GM10266 (cell line): ENCODE measurements around the gene MAF.

Experiments
- DNase-seq: peaks from one replicate; pipeline ENCODE4 v3.0.0; 2012; ENCODE audit errors: extremely low spot score
- TF ChIP-seq, protein P1 (sequence below): IDR thresholded peaks from 2 replicates; pipeline ENCODE4 v1.5.1; 2012; ENCODE audit warnings: mild to moderate bottlenecking, low read depth; ENCODE audit not compliant: control insufficient read depth, insufficient read depth; ENCODE audit errors: missing control alignments

MAF gene

DNA sequence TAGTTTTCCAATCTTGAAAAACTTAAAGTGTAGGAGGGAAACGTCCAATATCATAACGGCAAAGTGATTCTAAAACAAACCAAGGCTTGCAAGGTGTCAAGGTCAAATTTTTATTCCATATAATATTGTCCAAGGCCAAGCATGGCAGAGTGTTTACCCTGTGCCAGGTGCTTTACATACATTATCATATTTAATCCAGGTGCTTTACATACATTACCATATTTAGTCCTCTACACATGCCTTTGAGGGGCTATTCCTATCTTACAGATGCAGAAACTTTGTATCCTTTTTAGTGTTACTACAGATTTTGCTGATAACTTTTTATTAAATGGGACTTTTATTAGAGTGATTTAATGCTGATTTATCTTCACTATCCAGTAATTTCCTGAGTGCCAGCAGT lies 23.9 kb downstream of the MAF start:
- TF ChIP-seq, protein P1, sequence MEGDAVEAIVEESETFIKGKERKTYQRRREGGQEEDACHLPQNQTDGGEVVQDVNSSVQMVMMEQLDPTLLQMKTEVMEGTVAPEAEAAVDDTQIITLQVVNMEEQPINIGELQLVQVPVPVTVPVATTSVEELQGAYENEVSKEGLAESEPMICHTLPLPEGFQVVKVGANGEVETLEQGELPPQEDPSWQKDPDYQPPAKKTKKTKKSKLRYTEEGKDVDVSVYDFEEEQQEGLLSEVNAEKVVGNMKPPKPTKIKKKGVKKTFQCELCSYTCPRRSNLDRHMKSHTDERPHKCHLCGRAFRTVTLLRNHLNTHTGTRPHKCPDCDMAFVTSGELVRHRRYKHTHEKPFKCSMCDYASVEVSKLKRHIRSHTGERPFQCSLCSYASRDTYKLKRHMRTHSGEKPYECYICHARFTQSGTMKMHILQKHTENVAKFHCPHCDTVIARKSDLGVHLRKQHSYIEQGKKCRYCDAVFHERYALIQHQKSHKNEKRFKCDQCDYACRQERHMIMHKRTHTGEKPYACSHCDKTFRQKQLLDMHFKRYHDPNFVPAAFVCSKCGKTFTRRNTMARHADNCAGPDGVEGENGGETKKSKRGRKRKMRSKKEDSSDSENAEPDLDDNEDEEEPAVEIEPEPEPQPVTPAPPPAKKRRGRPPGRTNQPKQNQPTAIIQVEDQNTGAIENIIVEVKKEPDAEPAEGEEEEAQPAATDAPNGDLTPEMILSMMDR: no peak
- DNase-seq: no peak

GRCh38 chr16:79573884-79574283 lies 26.7 kb downstream of the MAF start:
- TF ChIP-seq, protein P1: no peak
- no peak for DNase-seq

GRCh38 chr16:79573071-79573470 lies 27.5 kb downstream of the MAF start:
- no peak for DNase-seq
- TF ChIP-seq, protein P1: no peak

DNA sequence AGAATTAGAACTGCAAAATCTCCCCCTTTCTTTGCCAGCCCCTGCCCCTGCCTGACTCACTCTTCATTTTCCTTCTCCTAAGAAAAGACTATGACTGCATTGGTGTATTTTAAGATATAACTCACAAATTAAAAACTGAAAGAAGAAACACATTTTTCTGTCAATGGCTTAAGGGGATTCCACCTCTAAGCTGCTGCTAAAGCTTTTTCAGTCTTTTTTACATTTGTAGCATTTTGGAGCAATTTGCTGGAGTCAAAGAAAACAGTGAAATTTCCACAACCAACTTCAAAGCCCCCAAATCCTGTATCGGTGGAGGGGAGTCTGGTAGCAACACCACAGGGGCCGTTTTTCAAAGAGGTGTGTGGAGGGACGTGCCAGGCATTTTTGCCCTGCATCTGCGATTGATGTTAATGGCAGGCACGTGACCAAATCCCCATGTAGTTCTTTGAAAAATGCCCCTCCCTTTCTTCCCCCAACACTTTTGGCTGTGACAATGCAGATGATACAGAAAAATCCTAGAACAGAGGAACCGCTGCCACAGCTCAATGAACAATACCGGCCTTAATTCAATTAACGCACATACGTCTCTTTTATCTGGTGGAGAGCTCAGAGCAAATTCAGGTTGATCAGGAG lies 28.5 kb downstream of the MAF start:
- no peak for DNase-seq
- TF ChIP-seq, protein P1: no peak

DNA sequence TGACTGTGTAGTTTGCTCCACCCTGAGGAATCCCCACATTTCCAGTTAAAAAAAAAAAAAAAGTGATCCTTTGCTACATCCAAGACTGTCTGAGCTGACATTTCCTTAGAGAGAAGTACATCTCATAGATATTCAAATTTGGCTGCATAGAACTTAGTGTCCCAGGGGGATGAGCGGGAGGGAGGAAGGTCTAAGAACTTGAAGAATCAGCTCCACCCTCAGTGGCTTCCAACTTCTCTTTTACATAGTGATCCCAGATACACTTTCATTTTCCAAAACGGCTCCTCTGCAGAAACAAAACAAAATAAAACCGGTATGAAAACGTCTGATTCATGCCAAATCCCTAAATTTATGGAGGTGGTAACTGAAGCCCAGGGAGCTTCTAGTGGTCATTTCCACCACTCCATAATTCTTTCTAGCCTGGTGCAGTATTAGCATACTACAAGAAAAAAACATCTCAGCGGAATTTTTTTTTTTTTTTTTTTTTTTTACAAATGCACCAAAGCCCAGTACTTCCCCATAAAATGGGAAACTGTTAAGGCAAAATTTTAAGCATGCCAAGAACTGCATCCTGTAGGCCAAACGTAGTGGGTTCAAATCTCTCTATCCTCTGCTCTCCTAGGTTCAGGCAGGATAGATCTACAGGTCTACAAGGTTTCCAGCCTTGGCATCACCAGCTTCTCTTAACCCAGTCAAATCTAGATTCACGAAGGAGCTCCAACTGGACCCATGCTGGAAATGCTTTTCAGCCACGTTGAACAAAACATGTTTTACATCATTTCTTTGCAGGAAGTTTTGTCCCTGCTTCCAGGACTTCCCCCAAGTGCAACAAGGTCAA lies 29.3 kb downstream of the MAF start:
- TF ChIP-seq, protein P1: no peak
- DNase-seq: no peak

DNA sequence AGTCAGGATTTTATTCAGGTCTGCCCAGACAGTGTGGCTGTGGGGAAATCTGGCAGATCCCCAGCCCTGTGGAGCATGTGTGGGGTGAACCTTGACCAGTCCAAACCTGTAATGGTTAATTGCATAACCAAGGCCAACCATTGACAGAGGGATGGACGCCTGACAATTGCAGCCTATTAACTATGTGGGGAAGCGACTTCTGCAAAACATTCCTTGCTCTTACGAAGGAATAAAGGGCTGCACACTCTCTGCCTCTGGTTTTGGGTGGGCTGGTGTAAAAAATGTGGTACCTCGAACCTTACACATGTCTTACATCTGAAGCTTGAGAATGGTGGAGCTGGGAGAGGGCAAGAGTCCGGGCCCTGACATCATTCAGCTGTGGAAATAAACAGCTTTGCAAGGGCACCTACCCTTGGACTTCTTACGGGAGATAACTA lies 35.8 kb downstream of the MAF start:
- no peak for DNase-seq

More for the DNA sequence above, 35.8 kb downstream of the MAF start:
- TF ChIP-seq, protein P1: no peak
